Measurements from ENCODE around the gene ALDH2. TPM values are rescaled to one million over a fixed set of nuclear protein-coding genes. Genes with fewer than 3 reads are reported as not detected.

The ALDH2 gene
- total RNA-seq, 4 donors from 2014 or later, result 148 to 278 (median 209) TPM

DNA sequence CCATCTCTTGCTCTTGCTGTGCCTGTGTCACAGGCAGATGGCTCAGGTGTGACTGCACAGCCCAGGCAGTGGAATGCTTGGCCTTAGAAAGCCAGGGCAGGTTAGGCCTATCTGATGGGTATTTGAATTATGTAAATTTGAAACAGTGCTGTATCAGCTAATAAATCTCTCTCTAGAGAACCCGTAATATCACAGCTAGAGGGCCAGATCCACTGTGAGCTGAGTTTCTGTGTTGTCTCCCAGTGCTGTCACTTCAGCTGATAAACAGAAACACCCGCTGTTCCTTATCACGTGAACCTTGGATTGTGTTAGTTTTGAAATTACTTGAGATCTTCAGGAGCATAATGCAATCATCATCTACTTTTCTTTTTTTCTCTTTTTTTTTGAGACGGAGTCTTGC is 21.5 kb upstream of the ALDH2 start:
- Histone ChIP-seq H3K4me3 (no peak overlapping the region), H3K36me3 (peaks cover 6 to 64% (median 45%) of the 10 kb centered on the region in 4 donors), H3K27me3 (no peaks in the 10 kb centered on the region), H3K9me3 (no peaks in the 10 kb centered on the region), H3K27ac (replicated peaks in 1 of 4) (no peak overlapping the region), H3K4me1 (peaks cover 16 to 47% (median 40%) of the 10 kb centered on the region in 4 donors)
- WGBS, result 88% methylated on average over 4 of the region's 4 CpGs
- no peak for TF ChIP-seq CTCF (IDR thresholded peaks at IDR 0.05)
- no peak for TF ChIP-seq POLR2AphosphoS5 (IDR thresholded peaks at IDR 0.05)
- TF ChIP-seq EP300 (IDR thresholded peaks at IDR 0.05), result no peak
- TF ChIP-seq POLR2A (IDR thresholded peaks at IDR 0.05; ENCODE audit: low read depth), result no peak
- intact Hi-C loops (cut with DNase I), result no loop called here
- no peak for DNase-seq (ENCODE audit: extremely low spot score)

GRCh38 chr12:111747333-111747732 is 19.4 kb upstream of the ALDH2 start:
- DNase-seq (ENCODE audit: extremely low spot score), result no peak
- Histone ChIP-seq H3K4me1 (peaks cover 9 to 26% (median 23%) of the 10 kb centered on the region in 4 donors), H3K36me3 (peaks cover 6 to 77% (median 52%) of the 10 kb centered on the region in 4 donors), H3K27me3 (no peaks in the 10 kb centered on the region), H3K4me3 (no peak overlapping the region), H3K9me3 (no peaks in the 10 kb centered on the region), H3K27ac (replicated peaks in 1 of 4) (no peak overlapping the region)
- intact Hi-C loops (cut with DNase I), result no loop called here
- no peak for TF ChIP-seq CTCF (IDR thresholded peaks at IDR 0.05)
- TF ChIP-seq EP300 (IDR thresholded peaks at IDR 0.05), result no peak
- TF ChIP-seq POLR2A (IDR thresholded peaks at IDR 0.05; ENCODE audit: low read depth), result no peak
- TF ChIP-seq POLR2AphosphoS5 (IDR thresholded peaks at IDR 0.05), result no peak
- 69% methylated on average over 3 of the region's 9 CpGs for WGBS

DNA sequence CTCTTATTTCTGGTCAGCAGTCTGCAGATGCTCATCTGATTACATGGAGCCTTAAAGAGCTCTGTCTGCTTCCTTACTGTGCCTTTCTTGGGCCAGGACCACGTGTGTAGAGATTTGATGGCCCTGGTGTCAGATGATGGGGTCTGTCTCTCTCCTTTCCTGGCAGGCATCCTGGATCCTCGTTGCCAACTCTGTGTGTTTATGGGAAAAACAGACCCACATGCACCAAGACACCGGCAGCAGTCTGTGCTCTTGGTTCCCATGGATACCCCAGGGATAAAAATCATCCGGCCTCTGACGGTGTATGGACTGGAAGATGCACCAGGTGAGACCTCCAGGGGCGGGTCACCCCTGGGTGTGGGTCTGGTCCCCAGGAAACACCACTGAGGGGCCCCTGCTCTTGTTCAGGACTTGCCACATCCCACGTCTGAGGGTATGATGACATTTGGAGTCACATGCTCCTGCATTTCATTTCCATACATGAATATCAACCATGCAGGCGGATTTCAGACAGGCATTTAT is 18.5 kb upstream of the ALDH2 start:
- 53% methylated on average over 4 of the region's 8 CpGs for WGBS
- no peaks in the 10 kb centered on the region for H3K27me3 ChIP-seq
- DNase-seq (ENCODE audit: extremely low spot score), result no peak
- H3K36me3 ChIP-seq, result peaks cover 6 to 77% (median 52%) of the 10 kb centered on the region in 4 donors
- peak overlapping the region; percentile 41 to 66 (median 56) for H3K27ac ChIP-seq (replicated peaks in 1 of 4)
- H3K9me3 ChIP-seq, result no peaks in the 10 kb centered on the region
- H3K4me1 ChIP-seq, result peaks cover 11 to 26% (median 23%) of the 10 kb centered on the region in 4 donors
- no peak overlapping the region for H3K4me3 ChIP-seq
- no peak for TF ChIP-seq EP300 (IDR thresholded peaks at IDR 0.05)
- no peak for TF ChIP-seq CTCF (IDR thresholded peaks at IDR 0.05)
- no peak for TF ChIP-seq POLR2AphosphoS5 (IDR thresholded peaks at IDR 0.05)
- TF ChIP-seq POLR2A (IDR thresholded peaks at IDR 0.05; ENCODE audit: low read depth), result no peak
- intact Hi-C loops (cut with DNase I), result no loop called here

GRCh38 chr12:111748867-111749266 is 17.9 kb upstream of the ALDH2 start:
- TF ChIP-seq POLR2A (IDR thresholded peaks at IDR 0.05; ENCODE audit: low read depth) (no peak), POLR2AphosphoS5 (IDR thresholded peaks at IDR 0.05) (no peak), EP300 (IDR thresholded peaks at IDR 0.05) (no peak), CTCF (IDR thresholded peaks at IDR 0.05) (no peak)
- no peaks in the 10 kb centered on the region for H3K27me3 ChIP-seq
- intact Hi-C loops (cut with DNase I), result no loop called here
- peaks cover 6 to 77% (median 53%) of the 10 kb centered on the region in 4 donors for H3K36me3 ChIP-seq
- H3K9me3 ChIP-seq, result no peaks in the 10 kb centered on the region
- no peak overlapping the region for H3K4me3 ChIP-seq
- H3K27ac ChIP-seq (replicated peaks in 1 of 4), result peak overlapping the region; percentile 41 to 66 (median 56)
- WGBS, result 71% methylated on average over 7 of the region's 7 CpGs
- peaks cover 16 to 32% (median 26%) of the 10 kb centered on the region in 4 donors for H3K4me1 ChIP-seq
- no peak for DNase-seq (ENCODE audit: extremely low spot score)

DNA sequence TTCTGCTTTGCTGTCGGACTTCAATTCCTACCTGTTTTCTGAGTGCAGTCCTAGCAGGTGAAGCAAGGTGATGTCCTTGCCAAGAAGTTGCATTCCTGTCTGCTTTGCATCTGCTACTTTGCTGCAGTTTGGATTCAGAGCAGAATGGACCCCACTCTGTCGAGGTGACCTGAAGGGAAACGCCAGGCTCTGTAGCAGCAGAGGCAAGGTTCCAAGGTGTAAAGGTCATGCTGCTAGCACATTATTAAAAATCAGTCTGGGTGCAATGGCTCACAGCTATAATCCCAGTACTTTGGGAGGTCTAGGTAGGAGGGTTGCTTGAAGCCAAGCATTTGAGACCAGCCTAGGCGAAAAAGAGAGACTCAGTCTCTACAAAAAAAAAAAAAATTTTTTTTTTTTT is 17.3 kb upstream of the ALDH2 start:
- H3K27ac ChIP-seq (replicated peaks in 1 of 4), result peak overlapping the region in 2 of 4 donors; percentile 55 to 66
- no peaks in the 10 kb centered on the region for H3K27me3 ChIP-seq
- no peaks in the 10 kb centered on the region for H3K9me3 ChIP-seq
- WGBS, result 84% methylated on average over 4 of the region's 4 CpGs
- intact Hi-C loops (cut with DNase I), result no loop called here
- H3K36me3 ChIP-seq, result peaks cover 6 to 77% (median 52%) of the 10 kb centered on the region in 4 donors
- DNase-seq (ENCODE audit: extremely low spot score), result no peak
- H3K4me1 ChIP-seq, result peaks cover 16 to 32% (median 26%) of the 10 kb centered on the region in 4 donors
- no peak overlapping the region for H3K4me3 ChIP-seq
- no peak for TF ChIP-seq EP300 (IDR thresholded peaks at IDR 0.05)
- no peak for TF ChIP-seq POLR2AphosphoS5 (IDR thresholded peaks at IDR 0.05)
- TF ChIP-seq POLR2A (IDR thresholded peaks at IDR 0.05; ENCODE audit: low read depth), result no peak
- TF ChIP-seq CTCF (IDR thresholded peaks at IDR 0.05), result no peak
